OCI-LY7 (cell line): ENCODE measurements around the gene HMGCL. TPM values are rescaled to one million over a fixed set of nuclear protein-coding genes. Genes with fewer than 3 reads are reported as not detected.

Source experiments
- BruUV-seq: library from RNA; stranded (reverse); fragments of 400-500 nt; replicated peaks from 2 replicates; lab custom pipeline; 2021; lab: Mats Ljungman, UMichigan
- CTCF ChIA-PET: fragments of 300-600 bp; sonication (Branson Sonifier 250); formaldehyde crosslinking; loops from one replicate; lab custom pipeline; 2022; ENCODE audit warnings: antibody characterized with exemption; ENCODE audit not compliant: unreplicated experiment; lab: Charles Lee
- POLR2A ChIA-PET: fragments of 300-600 bp; sonication (Branson Sonifier 250); formaldehyde crosslinking; loops from one replicate; lab custom pipeline; 2022; ENCODE audit warnings: antibody characterized with exemption; lab: Charles Lee
- DNase-seq: peaks from one replicate; pipeline ENCODE4 v3.0.0-alpha.2; 2015; ENCODE audit warnings: low spot score
- H2AFZ ChIP-seq: fragments of 200-600 bp; sonication (generic), shearing (Covaris generic); 2 replicates; pipeline ENCODE4 v1.6.1; 2014; ENCODE audit warnings: mild to moderate bottlenecking, antibody characterized with exemption, low read length, moderate library complexity
- H3K27ac ChIP-seq: fragments of 200-600 bp; sonication (generic); 2 replicates; pipeline ENCODE4 v1.5.1; 2014; ENCODE audit warnings: mixed run types, low read depth, mild to moderate bottlenecking, moderate library complexity, low read length, inconsistent platforms; ENCODE audit not compliant: poor library complexity, severe bottlenecking
- H3K36me3 ChIP-seq: fragments of 200-600 bp; sonication (generic); 2 replicates; pipeline ENCODE4 v1.6.1; 2014; ENCODE audit warnings: mild to moderate bottlenecking, antibody characterized with exemption, low read length, moderate library complexity, mixed read lengths; ENCODE audit not compliant: insufficient read depth
- H3K4me1 ChIP-seq: fragments of 200-600 bp; sonication (generic); 2 replicates; pipeline ENCODE4 v1.5.1; 2014; ENCODE audit warnings: mild to moderate bottlenecking, low read length; ENCODE audit not compliant: insufficient read depth, poor library complexity, severe bottlenecking
- H3K4me2 ChIP-seq: fragments of 200-600 bp; sonication (generic); 2 replicates; pipeline ENCODE4 v1.6.1; 2014; ENCODE audit warnings: mild to moderate bottlenecking, low read length
- H3K4me3 ChIP-seq: fragments of 200-600 bp; sonication (generic); 2 replicates; pipeline ENCODE4 v1.5.1; 2014; ENCODE audit warnings: mild to moderate bottlenecking, low read depth, low read length; ENCODE audit not compliant: poor library complexity, severe bottlenecking
- H3K79me2 ChIP-seq: fragments of 200-600 bp; sonication (generic); 2 replicates; pipeline ENCODE4 v1.6.1; 2016; ENCODE audit warnings: low read depth, mild to moderate bottlenecking, low read length, moderate library complexity, mixed read lengths; ENCODE audit not compliant: insufficient read depth
- H3K9me2 ChIP-seq: fragments of 200-600 bp; sonication (generic); 2 replicates; pipeline ENCODE4 v1.6.1; 2016; ENCODE audit warnings: mild to moderate bottlenecking, low read length, mixed read lengths; ENCODE audit not compliant: insufficient read depth
- H3K9me3 ChIP-seq: fragments of 200-600 bp; sonication (generic); 2 replicates; pipeline ENCODE4 v1.6.1; 2014; ENCODE audit warnings: mild to moderate bottlenecking, mixed run types, low read length, mixed read lengths
- H4K20me1 ChIP-seq: fragments of 200-600 bp; sonication (generic); 2 replicates; pipeline ENCODE4 v1.6.1; 2014; ENCODE audit warnings: mild to moderate bottlenecking, antibody characterized with exemption, low read length, moderate library complexity, mixed read lengths; ENCODE audit not compliant: insufficient read depth
- CTCF ChIP-seq: fragments of 200-600 bp; sonication (generic); conservative IDR thresholded peaks from 2 replicates; pipeline ENCODE4 v1.5.1; 2014; ENCODE audit warnings: mild to moderate bottlenecking, antibody characterized with exemption, low read length, moderate library complexity, mixed read lengths
- EZH2phosphoT487 ChIP-seq: fragments of 200-600 bp; sonication (generic); IDR thresholded peaks from 2 replicates; pipeline ENCODE4 v1.6.1; 2018; ENCODE audit warnings: low read depth, borderline replicate concordance, mild to moderate bottlenecking, mixed run types, antibody characterized with exemption, low read length, moderate library complexity, mixed read lengths
- intact Hi-C: fragments of 100-400 bp; cut with micrococcal nuclease; formaldehyde crosslinking; loops from one replicate; pipeline ENCODE4 v1.10.0; 2022; ENCODE audit not compliant: unreplicated experiment
- total RNA-seq, 2 experiments: library from RNA; depleted of rRNA in 1 of 2; stranded (reverse); fragments of >200 nt in 1 of 2; shearing (Covaris generic) in 1 of 2; gene quantifications; 2 replicates each; pipeline ENCODE4 v1.2.3, GENCODE V29; 2014 to 2022

HMGCL gene
- total RNA-seq, 2 experiments from 2014 or later: 13.1 to 30.7 TPM

GRCh38 chr1:23805025-23805424 lies 20.2 kb downstream of the HMGCL start:
- Histone ChIP-seq H3K9me3 (no peaks in the 10 kb centered on the region), H3K9me2 (no peaks in the 10 kb centered on the region), H3K4me3 (no peak overlapping the region), H3K79me2 (no peaks in the 10 kb centered on the region), H3K27ac (no peak overlapping the region), H3K4me1 (peaks cover 38% of the 10 kb centered on the region), H3K36me3 (no peaks in the 10 kb centered on the region), H4K20me1 (no peaks in the 10 kb centered on the region), H2AFZ (no peak overlapping the region), H3K4me2 (no peak overlapping the region)
- TF ChIP-seq EZH2phosphoT487 (no peak), CTCF (no peak)
- intact Hi-C loops: no loop called here
- ChIA-PET POLR2A (no interaction called here), CTCF (interaction anchor here (0.5 kb wide), 1 partner anchor 19 kb away, joined by 5 read pairs; no protein-coding TSS in a partner anchor)
- DNase-seq: no peak
- BruUV-seq: no TSS peak

- BruUV-seq: no TSS peak
- CTCF ChIA-PET: no interaction called here
Observed at GRCh38 chr1:23804183-23804835, 20.9 kb downstream of the HMGCL start.

More at GRCh38 chr1:23804183-23804835, 20.9 kb downstream of the HMGCL start:
- DNase-seq: no peak
- H3K4me1 ChIP-seq: peaks cover 38% of the 10 kb centered on the region
- H3K4me3 ChIP-seq: no peak overlapping the region
- H4K20me1 ChIP-seq: no peaks in the 10 kb centered on the region
- peaks cover under 1% of the 10 kb centered on the region; the same call in 1 of the 2 replicates for H3K36me3 ChIP-seq
- H2AFZ ChIP-seq: no peak overlapping the region
- H3K79me2 ChIP-seq: no peaks in the 10 kb centered on the region
- TF ChIP-seq EZH2phosphoT487: no peak
- TF ChIP-seq CTCF: peak; percentile 63
- POLR2A ChIA-PET: no interaction called here
- intact Hi-C loops: no loop called here
- no peak overlapping the region for H3K27ac ChIP-seq
- H3K9me3 ChIP-seq: no peaks in the 10 kb centered on the region
- no peak overlapping the region for H3K4me2 ChIP-seq
- no peaks in the 10 kb centered on the region for H3K9me2 ChIP-seq
